Suppressor macrophage (primary cell): ENCODE data around the gene CD79B.

Experiments
- DNase-seq, 4 experiments: peaks; one replicate each; pipeline ENCODE4 v3.0.0-alpha.2; 2020 to 2022
- total RNA-seq, 17 experiments: gene quantifications; one replicate each; lab custom pipeline; 2026; ENCODE audit warnings: mixed read lengths in 6 of 17, inconsistent platforms in 3 of 17; lab: John Stamatoyannopoulos, UW

Gene CD79B
- 0 to 0.86 (median 0.40) reads per million in 17 experiments for total RNA-seq

DNA sequence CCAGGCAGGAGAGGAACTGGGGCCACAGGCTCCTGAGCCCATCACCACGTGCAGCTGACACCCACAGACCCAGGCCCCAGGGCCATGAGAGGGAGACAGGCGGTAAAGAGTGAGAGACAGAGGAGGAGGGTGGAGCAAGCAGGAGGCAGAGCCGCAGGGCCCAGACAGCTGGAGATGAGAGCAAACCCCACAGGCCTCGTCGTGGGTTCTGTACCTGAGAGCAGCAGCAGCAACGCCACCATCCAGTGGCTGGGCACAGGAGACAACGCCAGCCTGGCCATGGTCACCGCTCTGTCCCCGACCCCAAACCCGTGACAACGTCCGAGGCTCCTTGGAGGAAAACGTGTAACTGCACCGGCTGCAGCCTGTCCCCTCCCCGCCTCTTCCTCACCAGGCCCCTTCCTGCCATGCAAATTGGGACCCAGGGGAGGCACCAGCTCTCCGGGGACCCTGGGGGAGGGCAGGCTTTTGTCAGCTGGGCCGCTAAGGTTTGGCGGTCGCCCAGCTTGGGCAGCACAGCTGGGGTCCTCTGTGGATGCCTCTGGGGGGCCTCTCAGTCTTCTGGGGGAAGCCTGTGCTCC is at the start of gene CD79B:
TSS of gene CD79B (minus strand) at position 351 of the 581 bp plus-strand sequence. CDS start at position 281, 70 bp downstream.
- peak; percentile 30 to 69 (median 62) for DNase-seq

DNA sequence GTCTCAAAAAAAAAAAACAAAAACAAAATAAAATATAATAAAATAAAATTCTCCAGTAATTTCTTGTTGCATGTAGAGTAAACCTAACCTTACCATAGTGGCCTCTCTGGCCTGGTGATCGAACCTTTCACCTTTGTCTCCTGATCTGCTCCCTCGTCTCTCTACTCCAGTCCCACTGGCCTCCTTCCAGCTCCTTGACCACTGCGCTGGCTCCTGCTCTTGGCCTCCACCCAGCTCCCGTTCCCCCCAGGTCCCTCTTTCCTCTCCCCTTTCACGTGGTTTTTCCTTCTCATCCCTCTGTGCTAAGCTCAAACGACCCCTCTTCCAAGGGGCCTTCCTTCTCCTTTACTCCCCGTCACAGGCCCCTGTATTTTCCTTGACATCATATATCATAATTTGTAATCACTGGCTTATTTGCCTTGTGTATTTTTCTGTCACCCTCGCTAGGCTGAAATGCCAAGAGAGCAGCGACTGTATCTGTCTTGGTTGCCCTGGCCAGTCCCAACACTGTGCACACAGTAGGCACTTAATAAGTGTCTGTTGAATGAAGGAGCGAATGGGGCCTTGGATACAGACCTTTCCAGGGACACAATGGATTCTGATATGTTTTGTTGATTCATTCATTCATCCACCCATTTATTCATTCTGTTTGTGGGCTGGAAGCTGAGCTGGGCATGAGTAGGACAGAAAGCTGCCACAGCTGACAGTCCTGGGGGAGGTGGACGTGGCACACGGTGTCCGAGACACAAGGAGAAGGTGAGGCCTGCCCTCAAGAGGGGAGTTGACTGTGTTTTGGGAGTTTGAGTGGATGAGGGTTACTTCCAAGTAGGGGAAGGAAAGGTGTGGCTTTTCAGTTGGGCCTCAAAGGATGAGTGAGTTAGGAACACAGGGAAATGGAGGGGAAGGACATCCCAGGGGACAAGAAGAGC is 46.4 kb upstream of the CD79B start:
- no peak for DNase-seq

- no peak for DNase-seq
These were observed 44.6 kb upstream of the CD79B start for GRCh38 chr17:63976702-63977101.

- no peak for DNase-seq
These were observed 43.5 kb upstream of the CD79B start for GRCh38 chr17:63975541-63976092.

- DNase-seq: no peak
These were observed 42.6 kb upstream of the CD79B start for GRCh38 chr17:63974594-63975192.

GRCh38 chr17:63973930-63974593 is 41.9 kb upstream of the CD79B start:
- no peak for DNase-seq

- DNase-seq: no peak
These were observed 41.1 kb upstream of the CD79B start for GRCh38 chr17:63973247-63973646.

- no peak for DNase-seq
These were observed 40.7 kb upstream of the CD79B start, which contains the start of gene SCN4A for GRCh38 chr17:63972796-63973195. Gene SCN4A, minus strand, starts transcription at chr17:63972918. Its CDS starts 77 bp downstream, at chr17:63972841.

- no peak for DNase-seq
These were observed 37.1 kb upstream of the CD79B start for GRCh38 chr17:63969278-63969677.

DNA sequence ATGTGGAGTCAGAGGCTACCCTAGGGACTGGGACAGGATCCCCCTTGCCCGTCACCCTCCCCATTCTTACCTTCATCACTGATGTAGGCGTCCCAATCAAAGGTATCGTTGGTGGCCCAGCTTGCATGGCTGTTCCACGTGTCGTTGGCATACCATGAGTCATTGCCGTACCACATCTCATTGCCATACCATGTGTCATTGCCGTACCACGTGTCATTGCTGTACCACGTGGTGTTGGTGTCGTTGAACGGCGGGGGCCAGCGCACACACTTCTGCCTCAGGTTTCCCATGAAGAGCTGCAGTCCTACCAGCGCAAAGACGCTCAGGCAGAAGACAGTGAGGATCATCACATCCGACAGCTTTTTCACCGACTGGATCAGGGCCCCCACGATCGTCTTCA is 35.8 kb upstream of the CD79B start:
- DNase-seq: no peak

DNA sequence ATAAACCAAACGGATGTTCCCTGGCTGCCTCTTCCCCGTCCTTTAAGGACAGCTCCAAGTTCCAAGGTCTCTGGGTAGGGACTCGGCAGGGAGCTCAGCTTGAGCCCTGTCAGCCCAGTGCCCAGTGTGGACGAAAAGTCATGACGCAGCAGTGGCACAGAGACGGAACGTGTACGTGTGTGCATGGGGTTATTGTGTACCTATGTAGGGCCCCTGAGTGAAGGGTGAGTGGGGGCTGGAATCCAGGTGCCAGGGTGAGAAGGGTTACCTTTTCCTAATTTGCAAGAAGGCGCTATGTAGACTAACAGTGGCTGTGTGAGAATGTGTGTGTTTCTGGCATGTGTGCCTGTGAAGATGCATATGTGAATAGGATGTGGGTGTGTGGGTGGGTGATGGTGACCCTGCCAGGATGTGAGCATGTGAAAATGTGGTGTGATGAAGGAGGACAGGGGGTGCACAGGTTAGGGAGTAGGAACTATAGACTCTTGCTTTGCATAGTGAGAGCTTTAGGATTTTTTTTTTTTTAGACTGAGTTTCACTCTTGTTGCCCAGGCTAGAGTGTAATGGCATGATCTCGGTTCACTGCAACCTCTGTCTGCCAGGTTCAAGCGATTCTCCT is 34.6 kb upstream of the CD79B start:
- DNase-seq: no peak

DNA sequence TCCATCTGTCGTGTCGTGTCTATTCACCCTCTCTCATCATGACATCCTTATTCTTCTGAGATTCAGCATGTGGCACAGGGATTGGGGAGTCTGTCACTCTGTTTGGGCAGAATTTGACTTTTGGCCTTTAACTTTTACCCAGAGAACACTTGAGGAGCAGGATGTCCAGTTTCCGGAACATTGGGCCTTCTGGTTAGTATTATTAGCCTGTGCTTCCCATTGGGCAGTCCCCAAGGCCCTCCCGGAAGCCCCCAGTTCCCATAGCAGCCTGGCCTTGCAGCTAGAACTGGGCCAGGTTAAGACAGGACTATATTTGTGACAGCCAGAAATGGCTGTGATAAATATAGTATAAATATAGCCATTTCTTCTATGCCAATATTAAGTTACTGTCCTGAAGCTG is 31.0 kb upstream of the CD79B start:
- DNase-seq: no peak

- DNase-seq: no peak
These were observed 30.2 kb upstream of the CD79B start for GRCh38 chr17:63962298-63962744.

DNA sequence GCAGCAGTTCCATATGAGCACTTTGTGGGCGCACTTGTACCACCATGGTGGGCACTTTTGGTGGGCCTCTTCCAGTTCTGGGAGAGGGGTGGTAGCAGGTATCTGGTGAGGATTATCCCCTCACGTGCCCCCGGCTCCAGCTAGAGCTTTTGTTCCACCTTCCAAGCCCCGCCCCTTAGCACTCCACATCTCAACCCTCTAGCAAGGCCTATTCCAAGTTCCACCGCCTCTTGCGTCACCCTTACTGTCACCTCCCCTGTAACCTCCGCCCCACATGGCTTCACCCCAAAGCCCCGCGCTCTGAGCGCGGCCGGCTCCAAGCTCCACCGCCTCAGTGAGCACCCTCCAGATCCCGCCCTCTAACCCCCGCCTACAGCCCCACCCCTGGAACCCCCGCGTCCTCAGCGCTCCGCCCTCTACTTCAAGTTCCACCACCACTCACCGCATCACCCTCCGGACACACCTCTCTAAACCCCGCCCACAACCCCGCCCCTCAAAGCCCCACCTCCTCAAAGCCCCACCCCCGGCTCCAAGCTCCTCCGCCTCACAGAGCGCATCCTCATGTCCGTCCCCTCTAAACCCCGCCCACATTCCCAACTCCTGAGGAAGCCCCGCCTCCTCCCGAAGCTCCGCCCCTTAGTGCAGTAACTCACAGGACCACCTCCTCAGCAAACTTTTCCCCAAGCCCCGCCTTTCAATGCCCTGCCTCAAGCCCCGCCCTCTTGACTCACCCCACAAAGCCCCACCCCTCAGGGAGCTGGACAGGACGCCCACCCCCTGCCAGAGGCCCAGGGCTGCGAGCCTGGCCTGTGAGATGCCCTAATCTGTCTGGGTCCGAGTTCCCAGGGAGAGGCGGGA is 29.5 kb upstream of the CD79B start:
- DNase-seq: peak; percentile 31 to 63 (median 54)

DNA sequence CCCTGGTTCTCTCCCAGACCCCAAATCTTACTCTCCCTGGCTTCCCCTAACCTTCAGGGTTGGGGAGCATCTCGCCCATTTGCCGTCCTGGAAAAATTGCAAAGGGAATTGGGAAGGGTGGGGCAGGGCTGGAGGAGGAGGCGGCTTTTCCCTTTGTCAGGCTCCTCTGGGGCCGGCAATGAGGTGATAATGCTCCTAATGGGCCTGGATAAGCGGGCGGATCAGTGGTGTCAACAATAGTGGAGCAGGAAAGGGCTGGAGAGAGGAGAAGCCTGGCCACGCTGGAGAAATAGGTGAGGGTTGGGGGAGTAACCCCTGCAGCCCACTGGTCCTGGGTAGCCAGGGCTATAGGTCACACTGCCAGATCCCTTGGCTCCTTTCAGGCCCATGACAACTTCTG is 28.3 kb upstream of the CD79B start:
- DNase-seq: no peak

GRCh38 chr17:63960006-63960405 is 27.9 kb upstream of the CD79B start:
- no peak for DNase-seq

GRCh38 chr17:63956296-63956920 is 24.3 kb upstream of the CD79B start:
- no peak for DNase-seq

- DNase-seq: no peak
These were observed 23.7 kb upstream of the CD79B start for GRCh38 chr17:63955791-63956190.

- no peak for DNase-seq
These were observed 23.1 kb upstream of the CD79B start for GRCh38 chr17:63955232-63955631.

DNA sequence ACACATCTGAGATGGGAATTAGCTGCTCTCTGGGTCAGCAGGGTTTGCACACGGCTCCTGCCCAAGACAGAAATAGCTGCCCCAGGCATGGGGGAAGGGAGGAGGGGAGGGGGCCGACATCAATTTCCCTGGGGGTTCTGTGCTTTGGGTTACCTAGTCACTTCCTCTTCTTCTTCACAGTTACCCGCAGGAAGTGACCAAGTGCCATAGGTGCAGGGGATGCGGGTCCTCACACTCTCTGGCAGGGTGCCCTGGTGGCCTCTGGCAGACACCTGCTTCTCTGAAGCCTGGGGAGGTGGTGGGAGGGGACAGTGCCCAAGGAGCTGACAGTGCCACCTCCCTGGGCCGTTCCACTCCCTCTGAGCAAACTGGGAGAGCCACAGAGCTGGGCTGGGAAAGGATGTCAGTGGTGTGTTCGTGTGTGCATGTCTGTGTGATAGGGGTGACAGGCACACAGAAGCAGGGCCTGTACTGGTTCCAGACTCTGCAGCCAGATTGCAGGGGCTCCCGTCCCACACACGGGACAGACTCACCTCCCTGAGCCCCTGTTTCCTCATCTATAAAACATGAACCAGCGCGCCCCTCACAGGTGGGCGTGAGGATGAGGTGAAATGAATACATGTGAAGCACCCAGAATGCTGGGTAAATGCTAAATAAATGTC is 22.4 kb upstream of the CD79B start:
- no peak for DNase-seq
